GM21528 (cell line): ENCODE measurements around the gene SPATS1.
"Not testable (repeated sequence)": the region's sequence is repeated elsewhere in the genome, so short reads cannot be mapped to it uniquely, and the experiment has no call there.

Experiments
- ATAC-seq: cut with Tn5 transposase; IDR thresholded peaks from one replicate; pipeline ENCODE4 v1.9.1; 2021; ENCODE audit warnings: mild to moderate bottlenecking, moderate library complexity; ENCODE audit not compliant: unreplicated experiment, low FRiP score

Gene SPATS1

DNA sequence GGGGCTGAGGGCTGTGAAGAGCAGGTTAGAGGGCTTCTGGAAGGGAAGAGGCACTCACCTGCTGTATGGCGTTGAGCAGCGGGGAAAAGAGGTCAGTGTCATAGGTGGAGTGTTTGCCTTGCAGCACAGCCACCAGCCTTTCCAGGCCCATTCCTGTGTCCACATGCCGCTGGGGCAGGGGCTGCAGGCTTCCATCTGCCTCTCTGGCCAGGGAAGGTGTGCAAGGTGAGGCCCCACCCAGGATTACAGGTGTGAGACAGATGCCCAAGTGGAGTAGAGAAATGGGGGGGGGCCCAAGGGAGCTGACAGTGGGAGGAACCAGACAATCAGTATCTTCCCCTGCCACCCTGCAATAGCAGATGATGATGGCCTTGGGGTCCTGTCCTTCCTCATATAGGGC is 32.2 kb upstream of the SPATS1 start:
- ATAC-seq, result no peak

DNA sequence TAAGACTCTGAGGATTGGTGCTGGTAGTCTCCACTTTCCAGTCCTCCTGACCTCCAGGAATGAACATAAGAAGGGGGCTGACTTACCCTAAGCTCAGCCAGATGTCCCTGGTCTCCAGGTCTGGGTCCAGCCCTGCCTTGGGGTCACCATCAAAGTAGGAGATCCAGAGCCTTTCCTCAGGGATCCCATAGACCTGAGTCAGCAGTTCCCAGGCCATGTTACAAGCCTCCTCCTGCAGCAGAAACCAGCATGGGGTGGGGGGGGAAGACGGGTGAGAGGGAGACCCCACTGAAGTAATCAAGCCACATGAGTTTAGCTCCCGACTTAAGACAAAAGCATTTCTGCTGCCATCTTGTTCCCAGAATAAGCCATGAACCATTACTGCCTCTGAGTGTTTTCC is 31.1 kb upstream of the SPATS1 start:
- no peak for ATAC-seq

DNA sequence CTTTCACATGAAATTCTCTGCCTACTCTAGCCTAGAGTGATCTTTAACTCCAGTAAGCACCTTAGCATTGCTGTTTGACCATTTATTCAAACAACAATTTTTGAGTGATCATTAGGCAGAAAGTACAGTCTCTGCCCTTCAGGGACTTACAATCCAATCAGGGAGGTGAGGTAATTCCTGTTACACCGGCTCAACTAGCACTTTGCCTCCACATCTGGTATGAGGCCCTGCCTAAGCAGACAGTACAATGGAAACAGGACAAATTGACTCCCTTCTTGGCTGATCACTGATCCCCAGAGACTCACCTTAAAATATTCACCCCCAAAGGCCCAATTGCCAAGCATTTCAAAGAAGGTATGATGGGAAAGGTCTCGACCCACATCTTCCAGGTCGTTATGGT is 30.7 kb upstream of the SPATS1 start:
- ATAC-seq, result no peak

DNA sequence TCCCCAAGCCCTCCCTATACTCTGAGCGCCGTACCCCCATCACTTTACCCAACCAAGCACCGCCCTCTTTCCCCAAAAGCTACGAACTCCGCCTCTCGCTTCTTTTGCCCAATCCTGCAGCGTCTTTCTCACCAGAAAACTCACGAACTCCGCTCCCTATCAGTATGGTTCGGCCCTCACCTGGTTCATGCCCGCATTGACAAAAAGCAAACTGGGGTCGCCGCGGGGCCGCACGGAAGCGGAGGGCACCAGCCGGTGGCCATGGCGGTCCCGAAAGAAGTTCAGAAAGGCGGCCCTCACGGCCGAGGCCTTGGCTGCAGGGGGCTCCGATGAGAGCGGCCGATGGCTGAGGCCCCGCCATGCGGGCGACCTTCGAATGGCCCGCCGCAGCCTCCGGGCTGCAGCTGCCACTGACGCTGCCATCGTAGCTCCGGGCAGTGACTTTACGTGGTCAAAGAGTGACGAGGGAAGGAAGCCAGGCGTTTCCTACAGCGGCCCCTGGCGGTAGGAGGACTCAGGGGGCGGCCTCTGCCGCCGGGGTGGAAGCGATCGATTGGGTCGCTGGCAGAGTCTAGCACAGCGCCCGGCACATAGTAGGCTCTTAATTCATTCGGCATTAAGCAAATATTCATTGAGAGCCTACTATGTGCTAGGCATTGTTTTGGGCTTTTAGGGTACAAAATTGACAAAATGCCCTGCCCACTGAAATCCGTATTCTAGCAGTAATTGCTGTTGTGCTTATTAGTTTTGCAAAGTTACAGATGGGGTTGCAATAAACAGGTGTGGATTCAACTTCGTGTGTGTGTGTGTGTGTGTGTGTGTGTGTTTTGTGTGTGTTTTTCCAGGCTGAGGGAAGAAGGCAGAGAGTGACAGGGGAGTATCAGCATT is 29.3 kb upstream of the SPATS1 start, which contains the start of gene AARS2:
TSS of gene AARS2 (minus strand) at position 447 of the 888 bp plus-strand sequence. CDS start at position 423, 24 bp downstream.
- ATAC-seq, result peak; percentile 79

DNA sequence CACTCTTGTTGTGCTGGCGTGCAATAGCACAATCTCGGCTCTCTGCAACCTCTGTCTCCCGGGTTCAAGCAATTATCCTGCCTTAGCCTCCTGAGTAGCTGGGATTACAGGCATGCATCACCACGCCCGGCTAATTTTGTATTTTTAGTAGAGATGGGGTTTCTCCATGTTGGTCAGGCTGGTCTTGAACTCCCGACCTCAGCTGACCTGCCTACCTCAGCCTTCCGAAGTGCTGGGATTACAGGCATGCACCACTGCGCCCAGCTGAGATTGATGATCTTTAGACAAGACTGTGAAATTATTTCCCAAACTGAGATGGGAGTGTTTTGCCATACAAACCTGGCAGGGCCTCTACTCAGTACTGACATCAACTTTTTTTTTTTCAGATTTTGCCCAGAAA is 27.8 kb upstream of the SPATS1 start:
- not testable (repeated sequence) for ATAC-seq

DNA sequence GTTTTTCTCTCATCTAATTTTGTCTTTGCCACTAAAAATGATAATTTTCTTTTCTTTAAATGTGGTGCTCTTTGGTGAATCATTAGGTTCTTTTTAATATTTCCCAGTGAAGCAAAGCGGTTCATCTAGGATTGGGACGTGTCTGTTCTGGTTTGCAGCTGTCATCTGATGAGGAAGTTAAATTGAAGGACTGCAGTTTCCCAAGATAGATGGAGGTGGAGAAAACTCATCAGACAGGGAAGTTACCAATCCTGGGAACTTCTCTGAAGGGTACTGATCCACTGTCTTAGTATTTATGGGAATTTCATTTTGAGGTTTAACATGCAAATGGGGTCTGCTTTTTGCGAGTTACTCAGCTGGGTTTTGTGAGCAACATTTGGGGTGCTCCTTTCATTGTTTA is 26.9 kb upstream of the SPATS1 start:
- no peak for ATAC-seq

DNA sequence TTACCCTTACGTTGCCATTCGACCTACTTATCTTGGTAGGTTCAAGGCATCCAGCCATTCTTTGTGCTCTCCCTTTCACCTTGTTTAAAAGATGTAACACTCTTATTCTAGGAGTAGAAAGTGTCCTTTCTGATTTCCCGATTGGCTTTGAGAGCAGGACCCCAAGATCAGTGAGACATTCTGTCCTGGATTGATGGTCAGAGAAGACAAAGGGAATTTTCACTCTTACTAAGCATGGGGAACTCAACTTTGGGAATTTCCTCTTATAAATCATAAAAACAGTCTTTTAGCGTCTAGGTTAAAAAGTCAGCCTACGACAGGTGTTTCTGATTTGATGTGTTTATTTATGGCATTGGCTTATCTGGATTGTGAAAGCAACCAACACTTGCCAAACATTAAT is 26.5 kb upstream of the SPATS1 start:
- no peak for ATAC-seq

DNA sequence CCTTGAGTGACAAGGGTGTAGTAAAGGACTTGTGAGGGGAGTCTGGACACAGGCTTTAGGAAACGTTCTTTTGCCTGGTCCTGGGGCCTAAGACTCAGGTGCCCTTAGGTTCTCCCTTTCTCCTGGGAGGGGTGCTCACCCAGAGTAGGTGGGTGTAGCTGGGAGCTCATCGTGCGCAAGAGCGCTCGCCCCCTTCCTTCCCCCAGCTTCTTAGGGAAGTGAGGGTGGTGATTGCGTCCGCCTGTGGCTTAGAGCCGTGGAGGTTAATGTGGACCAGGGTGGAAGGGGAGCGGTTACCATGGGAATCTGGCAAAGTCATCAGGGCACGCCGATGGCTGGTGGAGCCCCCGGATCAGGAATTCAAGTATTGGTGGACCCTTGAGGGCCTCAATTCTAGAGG is 26.0 kb upstream of the SPATS1 start:
- no peak for ATAC-seq

DNA sequence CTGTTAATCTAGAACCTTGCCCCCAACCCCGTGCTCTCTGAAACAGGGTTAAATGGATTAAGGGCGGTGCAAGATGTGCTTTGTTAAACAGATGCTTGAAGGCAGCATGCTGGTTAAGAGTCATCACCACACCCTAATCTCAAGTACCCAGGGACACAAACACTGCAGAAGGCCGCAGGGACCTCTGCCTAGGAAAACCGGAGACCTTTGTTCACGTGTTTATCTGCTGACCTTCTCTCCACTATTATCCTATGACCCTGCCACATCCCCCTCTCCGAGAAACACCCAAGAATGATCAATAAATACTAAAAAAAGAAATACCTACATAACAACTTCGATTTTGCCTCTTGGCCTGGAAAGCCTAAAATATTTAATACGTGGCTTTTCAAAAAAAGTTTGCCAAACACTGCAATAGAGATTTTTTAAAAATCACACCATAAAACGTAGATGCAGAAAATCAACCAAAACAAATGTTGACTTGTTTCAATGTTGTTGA is 25.3 kb upstream of the SPATS1 start:
- ATAC-seq, result not testable (repeated sequence)

DNA sequence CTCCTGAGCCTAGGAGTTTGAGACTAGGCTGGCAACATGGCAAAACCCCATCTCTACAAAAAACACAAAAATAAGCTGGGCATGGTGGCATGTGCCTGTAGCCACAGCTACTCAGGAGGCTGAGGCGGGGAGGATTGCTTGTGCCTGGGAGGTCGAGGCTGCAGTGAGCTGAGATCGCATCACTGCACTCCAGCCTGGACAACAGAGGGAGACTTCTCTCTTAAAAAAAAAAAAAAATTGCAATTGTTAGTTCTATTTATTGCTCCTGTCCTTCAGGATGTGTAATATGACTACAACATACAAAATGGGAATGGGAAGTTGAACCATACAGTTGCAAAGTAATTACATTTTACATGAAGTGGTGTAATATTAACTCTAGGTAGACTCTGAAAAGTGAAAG is 21.2 kb upstream of the SPATS1 start:
- ATAC-seq, result no peak

DNA sequence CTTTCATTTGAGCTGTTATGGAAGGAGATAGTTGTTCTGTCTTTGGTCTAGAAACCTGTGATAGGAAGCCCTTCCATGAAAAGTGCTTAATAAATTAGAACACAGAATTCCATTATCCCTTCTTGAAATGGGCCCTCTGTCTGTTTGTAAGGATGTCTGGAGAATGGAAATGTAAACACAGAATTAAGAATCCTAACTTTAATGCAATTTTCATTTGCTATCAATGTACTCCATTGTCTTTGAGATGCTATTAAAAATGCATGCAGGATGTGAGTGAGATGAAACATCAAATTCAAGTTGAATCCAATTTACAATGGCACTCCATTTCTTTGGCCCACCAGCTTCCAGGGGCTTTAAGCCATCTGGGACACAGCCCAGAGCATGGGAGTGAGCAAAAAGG is 15.4 kb upstream of the SPATS1 start:
- no peak for ATAC-seq

DNA sequence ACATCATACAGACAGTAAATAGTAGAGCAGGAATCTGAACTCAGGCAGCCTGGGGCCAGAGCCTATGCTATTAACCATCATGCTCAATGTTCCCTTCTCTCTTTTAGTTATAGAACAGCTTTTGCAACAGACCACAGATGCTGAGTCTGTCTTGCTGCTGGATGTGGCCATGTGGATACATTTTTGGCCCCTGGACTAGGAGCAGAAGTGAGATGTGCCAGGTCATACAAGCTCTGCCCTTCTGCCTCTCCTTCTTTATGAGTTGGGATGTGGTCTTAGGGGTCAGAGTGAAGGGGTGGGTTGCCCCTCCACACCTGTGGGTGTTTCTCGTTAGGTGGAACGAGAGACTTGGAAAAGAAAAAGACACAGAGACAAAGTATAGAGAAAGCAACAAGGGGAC is 14.7 kb upstream of the SPATS1 start:
- ATAC-seq, result no peak

DNA sequence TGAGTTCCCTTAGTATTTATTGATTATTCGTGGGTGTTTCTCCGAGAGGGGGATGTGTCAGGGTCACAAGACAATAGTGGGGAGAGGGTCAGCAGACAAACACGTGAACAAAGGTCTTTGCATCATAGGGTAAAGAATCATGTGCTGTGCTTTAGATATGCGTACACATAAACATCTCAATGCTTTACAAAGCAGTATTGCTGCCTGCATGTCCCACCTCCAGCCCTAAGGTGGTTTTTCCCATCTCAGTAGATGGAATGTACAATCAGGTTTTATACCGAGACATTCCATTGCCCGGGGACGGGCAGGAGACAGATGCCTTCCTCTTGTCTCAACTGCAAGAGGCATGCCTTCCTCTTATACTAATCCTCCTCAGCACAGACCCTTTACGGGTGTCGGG is 14.2 kb upstream of the SPATS1 start:
- ATAC-seq, result not testable (repeated sequence)

DNA sequence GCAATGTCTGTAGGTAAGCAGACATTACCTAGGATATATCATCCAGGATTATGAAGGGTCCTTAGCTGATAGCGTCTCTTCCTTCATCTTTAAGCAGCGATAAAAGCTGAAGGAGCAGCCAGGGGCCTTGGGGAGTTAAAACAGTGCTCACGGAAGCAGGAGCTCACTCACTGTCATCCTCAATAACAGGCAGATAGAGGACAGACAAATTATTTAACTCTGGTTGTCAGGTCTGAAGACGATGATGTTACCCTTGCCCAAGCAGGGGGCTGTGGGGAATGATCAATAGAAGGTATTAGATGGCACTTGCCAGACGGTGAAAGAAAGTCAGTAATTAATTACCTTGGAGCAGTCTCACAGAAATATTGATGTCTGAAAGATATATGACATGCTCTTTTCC is 12.6 kb upstream of the SPATS1 start:
- no peak for ATAC-seq

DNA sequence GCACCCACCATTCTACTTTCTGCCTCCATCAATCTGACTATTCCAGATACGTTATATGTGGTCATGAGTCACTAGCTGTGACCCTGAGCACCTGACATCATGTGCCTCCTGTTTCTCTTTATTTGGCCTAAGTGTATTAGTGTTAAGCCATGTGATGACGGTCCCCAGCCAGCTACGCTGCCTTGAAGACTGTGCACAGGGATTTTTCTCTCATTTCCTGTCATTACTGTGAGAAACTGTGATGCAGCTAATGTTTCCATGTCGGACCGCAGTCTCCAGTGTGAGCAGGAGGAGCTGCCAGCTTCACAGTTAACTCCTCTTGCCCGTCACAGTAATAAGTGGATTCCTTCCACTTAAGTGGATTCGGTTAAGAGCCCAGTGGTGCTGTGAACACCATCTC is 9.9 kb upstream of the SPATS1 start:
- no peak for ATAC-seq

DNA sequence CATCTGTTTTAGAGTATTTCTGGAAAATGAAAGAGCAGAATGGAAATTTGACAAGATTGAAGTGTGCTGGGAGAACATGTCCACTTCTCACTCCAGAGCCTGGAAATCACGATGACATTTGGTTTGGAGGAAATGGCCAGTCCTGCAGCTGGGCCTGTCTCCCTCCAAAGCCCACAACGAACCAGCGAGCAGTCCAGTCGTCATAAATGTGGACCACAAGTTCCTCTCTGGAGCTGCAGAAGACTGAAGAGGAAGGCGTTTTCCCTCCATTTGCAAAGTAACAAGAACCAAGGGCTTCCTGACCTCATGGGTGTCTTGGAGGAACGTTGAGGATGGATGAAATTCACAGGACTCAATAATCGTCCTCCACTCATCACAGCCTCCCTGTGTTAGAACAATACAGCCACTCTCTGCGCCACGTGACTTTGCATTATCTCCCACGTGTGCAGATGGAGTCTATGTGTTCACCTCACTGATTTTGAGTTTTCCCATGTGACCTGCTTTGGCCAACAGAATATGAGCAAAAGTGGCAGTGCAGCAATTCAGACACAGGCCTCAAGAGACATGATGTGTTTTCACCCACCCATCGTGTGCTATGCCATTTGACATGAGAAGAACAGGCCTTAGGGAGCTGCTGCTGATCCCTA is 9.1 kb upstream of the SPATS1 start:
- ATAC-seq, result no peak

DNA sequence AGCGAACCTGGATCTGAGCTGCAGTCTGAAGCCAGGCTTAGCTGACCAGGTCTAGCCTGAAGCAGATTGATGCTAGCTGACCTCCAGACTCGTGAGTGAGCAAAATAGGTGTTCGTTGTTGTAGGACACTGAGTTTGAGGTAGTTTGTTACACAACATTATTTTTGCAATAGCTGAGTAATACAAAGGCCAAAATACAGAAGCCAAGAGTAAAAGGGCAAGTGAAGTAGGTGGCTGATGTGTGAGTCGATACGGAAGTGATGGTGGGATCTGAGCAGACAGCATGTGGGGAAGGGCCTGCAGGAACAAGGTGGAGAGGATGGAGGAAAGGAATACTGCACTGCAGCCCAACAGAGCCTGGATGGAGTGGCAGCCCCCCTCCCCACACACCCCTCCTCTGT is 8.5 kb upstream of the SPATS1 start:
- no peak for ATAC-seq

DNA sequence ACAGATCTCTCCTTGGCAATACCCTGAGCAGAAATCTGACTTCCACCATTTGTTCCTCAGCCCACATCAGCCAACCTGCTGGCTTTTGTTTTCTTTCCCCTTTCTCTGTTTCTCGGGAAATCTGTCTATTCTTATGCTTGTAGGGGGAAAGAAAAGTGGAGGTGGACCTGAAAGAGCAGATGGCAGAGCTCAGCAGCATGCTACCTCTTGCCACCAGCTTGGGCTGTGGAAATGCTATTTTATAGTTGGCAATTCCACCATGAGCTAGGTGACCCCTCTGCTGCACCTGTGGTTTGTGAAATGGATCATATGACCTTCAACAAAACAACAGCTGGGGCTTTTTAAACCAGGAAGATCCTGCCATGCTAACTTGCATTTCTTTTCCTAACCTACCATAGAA is 6.8 kb upstream of the SPATS1 start:
- no peak for ATAC-seq

DNA sequence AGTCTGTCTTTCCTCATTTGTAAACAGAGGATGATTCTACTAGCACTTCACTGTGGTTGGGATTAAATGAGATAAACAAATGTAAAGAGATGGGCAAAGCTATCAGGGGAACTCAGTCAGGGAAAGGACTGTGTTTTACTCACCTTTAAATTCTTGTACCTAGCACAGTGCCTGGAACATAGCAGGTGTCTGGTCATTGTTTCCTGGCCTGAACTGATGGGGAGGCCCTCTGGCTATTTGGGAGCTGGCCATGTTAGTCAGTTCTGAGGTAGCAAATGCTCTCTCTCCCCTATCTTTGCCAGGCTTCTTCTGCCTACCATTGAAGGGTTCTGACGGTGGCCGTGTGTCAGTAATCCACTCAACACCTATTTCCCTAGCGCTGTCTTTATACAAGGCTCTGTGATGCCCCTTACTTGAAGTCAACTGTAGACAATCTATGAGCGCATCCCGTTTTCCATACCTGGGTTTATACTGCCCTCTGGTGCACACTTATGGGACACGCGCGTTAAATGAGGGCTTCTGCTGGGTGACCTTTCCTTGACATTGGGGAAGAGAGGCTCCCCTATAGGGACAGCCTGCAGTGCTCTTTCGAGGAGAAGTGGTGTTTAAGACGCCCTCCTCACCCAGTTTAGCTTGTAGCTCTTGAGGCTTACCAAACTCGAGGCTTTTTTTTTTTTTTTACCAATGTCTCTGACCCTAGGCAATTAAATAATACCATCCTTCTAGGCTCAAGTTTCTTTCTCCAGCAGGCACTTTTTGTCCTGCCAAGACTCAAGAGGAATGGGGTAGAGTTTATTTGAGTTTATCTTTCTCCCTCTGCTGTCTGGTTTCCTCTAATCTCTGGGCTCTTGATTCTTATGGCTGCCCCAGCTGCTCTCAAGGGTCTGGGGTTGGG is 4.0 kb upstream of the SPATS1 start:
- no peak for ATAC-seq

DNA sequence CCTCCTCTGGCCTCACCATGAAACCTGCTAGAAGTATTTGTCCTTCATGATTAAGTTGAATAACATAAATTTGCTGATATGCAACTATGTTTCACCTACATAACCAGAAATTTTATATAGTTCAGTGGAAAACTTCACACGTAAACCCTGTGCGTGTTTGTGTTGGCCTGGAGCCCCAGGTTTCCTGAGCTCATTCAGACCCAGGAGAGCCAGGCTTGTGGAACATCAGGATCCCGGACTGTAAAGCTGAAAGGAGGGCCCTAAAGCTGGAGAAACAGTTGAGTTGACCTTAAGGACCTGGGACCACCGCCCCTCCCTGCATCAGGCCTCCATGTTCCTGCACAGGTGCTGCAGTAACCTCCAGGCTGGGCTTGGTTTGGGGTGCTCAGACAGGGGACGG is 3.1 kb upstream of the SPATS1 start:
- ATAC-seq, result no peak
